ENCODE measurements around the gene PA2G4.

PA2G4 gene

GRCh38 chr12:56130876-56131275 is 26.5 kb downstream of the PA2G4 start:
- Histone ChIP-seq H3K36me3 (ENCODE audit: control insufficient read depth, insufficient read depth, low read length) (peaks cover 53% of the 10 kb centered on the region), H3K4me3 (ENCODE audit: insufficient read depth, low read depth, low read length, poor library complexity, severe bottlenecking) (no peak overlapping the region), H3K27me3 (replicated peaks; ENCODE audit: control insufficient read depth, insufficient read depth, low read length, poor library complexity, severe bottlenecking) (no peaks in the 10 kb centered on the region), H3K27ac (ENCODE audit: insufficient read depth, low read length, poor library complexity, severe bottlenecking) (peak overlapping the region; percentile 76), H3K4me1 (ENCODE audit: control insufficient read depth, insufficient read depth, low read length, poor library complexity, severe bottlenecking) (peaks cover 30% of the 10 kb centered on the region), H3K9me3 (ENCODE audit: control insufficient read depth, low read length) (no peaks in the 10 kb centered on the region)
- no peak for DNase-seq

- no peak for DNase-seq
- Histone ChIP-seq H3K4me1 (ENCODE audit: control insufficient read depth, insufficient read depth, low read length, poor library complexity, severe bottlenecking) (peaks cover 33% of the 10 kb centered on the region), H3K9me3 (ENCODE audit: control insufficient read depth, low read length) (no peaks in the 10 kb centered on the region), H3K27me3 (replicated peaks; ENCODE audit: control insufficient read depth, insufficient read depth, low read length, poor library complexity, severe bottlenecking) (no peaks in the 10 kb centered on the region), H3K36me3 (ENCODE audit: control insufficient read depth, insufficient read depth, low read length) (peaks cover 80% of the 10 kb centered on the region), H3K27ac (ENCODE audit: insufficient read depth, low read length, poor library complexity, severe bottlenecking) (no peak overlapping the region), H3K4me3 (ENCODE audit: insufficient read depth, low read depth, low read length, poor library complexity, severe bottlenecking) (no peak overlapping the region)
Measured at GRCh38 chr12:56134897-56135296, 30.5 kb downstream of the PA2G4 start.

GRCh38 chr12:56137853-56138571 is 33.7 kb downstream of the PA2G4 start:
- Histone ChIP-seq H3K27me3 (replicated peaks; ENCODE audit: control insufficient read depth, insufficient read depth, low read length, poor library complexity, severe bottlenecking) (no peaks in the 10 kb centered on the region), H3K9me3 (ENCODE audit: control insufficient read depth, low read length) (no peaks in the 10 kb centered on the region), H3K36me3 (ENCODE audit: control insufficient read depth, insufficient read depth, low read length) (peaks cover 74% of the 10 kb centered on the region), H3K4me1 (ENCODE audit: control insufficient read depth, insufficient read depth, low read length, poor library complexity, severe bottlenecking) (peaks cover 33% of the 10 kb centered on the region), H3K27ac (ENCODE audit: insufficient read depth, low read length, poor library complexity, severe bottlenecking) (peak overlapping the region; percentile 8), H3K4me3 (ENCODE audit: insufficient read depth, low read depth, low read length, poor library complexity, severe bottlenecking) (no peak overlapping the region)
- no peak for DNase-seq

DNA sequence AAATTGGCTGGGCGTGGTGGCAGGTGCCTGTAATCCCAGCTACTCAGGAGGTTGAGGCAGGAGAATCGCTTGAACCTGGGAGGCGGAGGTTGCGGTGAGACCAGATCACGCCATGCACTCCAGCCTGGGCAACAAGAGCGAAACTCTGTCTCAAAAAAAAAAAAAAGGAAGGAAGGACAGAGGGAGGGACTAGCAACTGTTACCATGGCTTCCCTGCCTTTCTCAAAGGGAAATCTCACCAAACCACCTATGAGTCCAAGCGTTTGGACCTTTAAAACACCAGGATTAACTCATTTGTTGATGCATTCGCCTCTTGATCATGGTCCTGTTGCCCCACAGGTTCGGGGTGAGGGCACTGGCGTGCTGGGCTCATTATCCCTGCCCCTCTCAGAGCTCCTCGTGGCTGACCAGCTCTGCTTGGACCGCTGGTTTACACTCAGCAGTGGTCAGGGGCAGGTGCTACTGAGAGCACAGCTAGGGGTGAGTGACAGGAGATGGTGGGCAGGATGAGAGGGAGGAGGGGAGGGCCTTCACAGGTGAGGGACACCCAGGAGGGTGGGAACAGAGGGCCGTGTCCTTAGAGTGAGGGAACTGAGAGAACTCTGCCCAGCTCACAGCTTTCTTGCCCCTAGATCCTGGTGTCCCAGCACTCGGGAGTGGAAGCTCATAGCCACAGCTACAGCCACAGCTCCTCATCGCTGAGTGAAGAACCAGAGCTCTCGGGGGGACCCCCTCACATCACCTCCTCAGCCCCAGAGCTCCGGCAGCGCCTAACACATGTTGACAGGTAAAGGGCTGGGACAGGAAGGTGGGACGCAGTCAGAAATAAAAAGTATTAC is 37.8 kb downstream of the PA2G4 start:
- H3K36me3 ChIP-seq (ENCODE audit: control insufficient read depth, insufficient read depth, low read length), result peaks cover 62% of the 10 kb centered on the region
- DNase-seq, result no peak
- peaks cover 28% of the 10 kb centered on the region for H3K4me1 ChIP-seq (ENCODE audit: control insufficient read depth, insufficient read depth, low read length, poor library complexity, severe bottlenecking)
- no peak overlapping the region for H3K4me3 ChIP-seq (ENCODE audit: insufficient read depth, low read depth, low read length, poor library complexity, severe bottlenecking)
- H3K27me3 ChIP-seq (replicated peaks; ENCODE audit: control insufficient read depth, insufficient read depth, low read length, poor library complexity, severe bottlenecking), result no peaks in the 10 kb centered on the region
- H3K9me3 ChIP-seq (ENCODE audit: control insufficient read depth, low read length), result no peaks in the 10 kb centered on the region
- H3K27ac ChIP-seq (ENCODE audit: insufficient read depth, low read length, poor library complexity, severe bottlenecking), result peak overlapping the region; percentile 19

- Histone ChIP-seq H3K36me3 (ENCODE audit: control insufficient read depth, insufficient read depth, low read length) (peaks cover 53% of the 10 kb centered on the region), H3K9me3 (ENCODE audit: control insufficient read depth, low read length) (no peaks in the 10 kb centered on the region), H3K27me3 (replicated peaks; ENCODE audit: control insufficient read depth, insufficient read depth, low read length, poor library complexity, severe bottlenecking) (no peaks in the 10 kb centered on the region), H3K4me1 (ENCODE audit: control insufficient read depth, insufficient read depth, low read length, poor library complexity, severe bottlenecking) (peaks cover 18% of the 10 kb centered on the region), H3K4me3 (ENCODE audit: insufficient read depth, low read depth, low read length, poor library complexity, severe bottlenecking) (no peak overlapping the region), H3K27ac (ENCODE audit: insufficient read depth, low read length, poor library complexity, severe bottlenecking) (no peak overlapping the region)
- DNase-seq, result no peak
Measured at GRCh38 chr12:56143217-56143616, 38.9 kb downstream of the PA2G4 start.

DNA sequence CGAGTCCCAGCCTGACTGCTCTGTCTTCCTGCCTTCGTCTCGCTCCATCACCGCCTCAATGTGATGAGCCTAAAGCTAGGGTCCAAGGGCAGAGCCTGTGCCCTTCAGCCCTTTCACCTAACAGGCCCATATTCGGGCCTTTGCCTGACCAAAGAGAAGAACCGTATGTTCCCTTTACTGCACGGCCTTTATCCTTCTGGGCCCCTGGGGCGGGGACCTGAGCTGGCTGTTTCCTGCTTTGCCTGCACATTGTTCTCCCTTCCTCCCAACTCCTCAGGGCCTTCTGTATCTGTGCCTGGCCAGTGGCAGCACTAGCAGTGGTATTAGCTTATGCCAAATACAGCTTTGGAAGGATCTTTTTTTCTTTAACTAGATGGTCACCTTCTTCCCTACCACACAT is 39.5 kb downstream of the PA2G4 start:
- no peak for DNase-seq
- H3K4me3 ChIP-seq (ENCODE audit: insufficient read depth, low read depth, low read length, poor library complexity, severe bottlenecking), result no peak overlapping the region
- no peaks in the 10 kb centered on the region for H3K9me3 ChIP-seq (ENCODE audit: control insufficient read depth, low read length)
- H3K36me3 ChIP-seq (ENCODE audit: control insufficient read depth, insufficient read depth, low read length), result peaks cover 49% of the 10 kb centered on the region
- no peak overlapping the region for H3K27ac ChIP-seq (ENCODE audit: insufficient read depth, low read length, poor library complexity, severe bottlenecking)
- no peaks in the 10 kb centered on the region for H3K27me3 ChIP-seq (replicated peaks; ENCODE audit: control insufficient read depth, insufficient read depth, low read length, poor library complexity, severe bottlenecking)
- H3K4me1 ChIP-seq (ENCODE audit: control insufficient read depth, insufficient read depth, low read length, poor library complexity, severe bottlenecking), result peaks cover 13% of the 10 kb centered on the region

GRCh38 chr12:56145217-56145616 is 40.9 kb downstream of the PA2G4 start:
- peaks cover 43% of the 10 kb centered on the region for H3K36me3 ChIP-seq (ENCODE audit: control insufficient read depth, insufficient read depth, low read length)
- H3K4me3 ChIP-seq (ENCODE audit: insufficient read depth, low read depth, low read length, poor library complexity, severe bottlenecking), result no peak overlapping the region

GRCh38 chr12:56146492-56147460 is 42.4 kb downstream of the PA2G4 start:
- H3K4me3 ChIP-seq (ENCODE audit: insufficient read depth, low read depth, low read length, poor library complexity, severe bottlenecking), result no peak overlapping the region
- peaks cover 22% of the 10 kb centered on the region for H3K4me1 ChIP-seq (ENCODE audit: control insufficient read depth, insufficient read depth, low read length, poor library complexity, severe bottlenecking)
- H3K27ac ChIP-seq (ENCODE audit: insufficient read depth, low read length, poor library complexity, severe bottlenecking), result no peak overlapping the region
- H3K36me3 ChIP-seq (ENCODE audit: control insufficient read depth, insufficient read depth, low read length), result peaks cover 35% of the 10 kb centered on the region
- H3K27me3 ChIP-seq (replicated peaks; ENCODE audit: control insufficient read depth, insufficient read depth, low read length, poor library complexity, severe bottlenecking), result no peaks in the 10 kb centered on the region
- no peak for DNase-seq
- no peaks in the 10 kb centered on the region for H3K9me3 ChIP-seq (ENCODE audit: control insufficient read depth, low read length)

More at GRCh38 chr12:56145217-56145616, 40.9 kb downstream of the PA2G4 start:
- peaks cover 13% of the 10 kb centered on the region for H3K4me1 ChIP-seq (ENCODE audit: control insufficient read depth, insufficient read depth, low read length, poor library complexity, severe bottlenecking)
- no peaks in the 10 kb centered on the region for H3K9me3 ChIP-seq (ENCODE audit: control insufficient read depth, low read length)
- no peak overlapping the region for H3K27ac ChIP-seq (ENCODE audit: insufficient read depth, low read length, poor library complexity, severe bottlenecking)
- no peak for DNase-seq
- H3K27me3 ChIP-seq (replicated peaks; ENCODE audit: control insufficient read depth, insufficient read depth, low read length, poor library complexity, severe bottlenecking), result no peaks in the 10 kb centered on the region

- peaks cover 21% of the 10 kb centered on the region for H3K4me1 ChIP-seq (ENCODE audit: control insufficient read depth, insufficient read depth, low read length, poor library complexity, severe bottlenecking)
- no peaks in the 10 kb centered on the region for H3K36me3 ChIP-seq (ENCODE audit: control insufficient read depth, insufficient read depth, low read length)
- H3K9me3 ChIP-seq (ENCODE audit: control insufficient read depth, low read length), result no peaks in the 10 kb centered on the region
- H3K27me3 ChIP-seq (replicated peaks; ENCODE audit: control insufficient read depth, insufficient read depth, low read length, poor library complexity, severe bottlenecking), result no peaks in the 10 kb centered on the region
- H3K4me3 ChIP-seq (ENCODE audit: insufficient read depth, low read depth, low read length, poor library complexity, severe bottlenecking), result no peak overlapping the region
- DNase-seq, result no peak
- H3K27ac ChIP-seq (ENCODE audit: insufficient read depth, low read length, poor library complexity, severe bottlenecking), result no peak overlapping the region
Measured at GRCh38 chr12:56150563-56150962, 46.2 kb downstream of the PA2G4 start.

Data from effector memory CD4-positive, alpha-beta T cell (primary cell).